Posterior cingulate gyrus (tissue), 11 donors: ENCODE measurements around the gene MMP21.

Experiments used
- DNase-seq, 10 donors: peaks; one replicate each; pipeline versions ENCODE4 v3.0.0 to v3.0.0-alpha.2; 2020 to 2021; ENCODE audit warnings: mixed read lengths in 3 of 10
- intact Hi-C: fragments of 100-400 bp; cut with DNase I; formaldehyde crosslinking; loops from one replicate; pipeline ENCODE4 v1.15.1; 2023

Gene MMP21

DNA sequence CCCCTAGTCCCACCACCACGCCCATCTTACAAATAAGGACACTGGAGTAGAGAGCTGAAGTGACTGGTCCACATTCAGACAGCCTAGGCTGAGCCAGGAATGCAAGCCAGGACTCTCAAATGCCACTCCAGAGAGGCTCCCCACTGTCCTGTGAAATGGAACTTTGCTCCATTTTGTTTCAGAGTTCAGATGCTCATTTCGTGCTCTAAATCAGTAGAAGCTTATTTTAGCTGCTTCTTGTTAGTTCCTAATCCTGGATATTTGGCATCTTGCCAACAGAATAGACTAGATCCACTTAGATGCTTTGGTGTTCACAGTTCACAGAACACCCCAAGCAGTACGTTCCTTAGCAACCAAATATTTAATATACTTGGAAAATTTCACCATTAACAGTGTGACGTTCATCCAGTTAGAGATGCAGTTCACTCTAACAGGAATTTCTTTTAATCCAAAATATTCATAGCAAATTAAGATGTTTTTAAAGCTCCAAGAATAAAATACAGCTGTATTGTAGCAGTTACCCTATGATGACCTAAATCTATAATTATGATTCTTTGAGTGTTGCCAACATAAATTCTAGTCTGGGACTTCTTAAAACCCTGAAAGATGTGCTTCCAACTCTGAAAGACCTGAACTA, 7.3 kb downstream of the MMP21 start:
- intact Hi-C loops, result no loop called here
- peak in 1 of 10 donors; percentile 22 for DNase-seq

DNA sequence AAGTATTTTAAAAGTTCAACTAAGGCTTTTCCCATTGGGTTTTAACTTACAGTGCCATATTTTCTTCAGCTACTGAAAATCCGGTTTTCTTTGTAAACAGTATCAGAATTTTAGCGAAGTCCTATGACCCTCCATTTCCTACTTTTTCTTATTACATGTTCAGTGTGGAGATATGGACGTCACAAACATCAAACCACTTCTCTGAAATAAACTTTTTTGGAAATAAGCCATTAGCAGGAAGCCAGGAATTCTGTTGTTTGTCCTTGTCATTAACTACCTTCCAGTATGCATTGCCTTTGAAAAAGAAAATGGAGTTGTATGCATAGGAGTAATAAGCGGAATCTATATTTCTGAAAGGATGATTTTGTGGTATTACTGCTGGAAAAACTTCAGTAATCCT, 9.1 kb downstream of the MMP21 start:
- no peak for DNase-seq
- intact Hi-C loops, result no loop called here

DNA sequence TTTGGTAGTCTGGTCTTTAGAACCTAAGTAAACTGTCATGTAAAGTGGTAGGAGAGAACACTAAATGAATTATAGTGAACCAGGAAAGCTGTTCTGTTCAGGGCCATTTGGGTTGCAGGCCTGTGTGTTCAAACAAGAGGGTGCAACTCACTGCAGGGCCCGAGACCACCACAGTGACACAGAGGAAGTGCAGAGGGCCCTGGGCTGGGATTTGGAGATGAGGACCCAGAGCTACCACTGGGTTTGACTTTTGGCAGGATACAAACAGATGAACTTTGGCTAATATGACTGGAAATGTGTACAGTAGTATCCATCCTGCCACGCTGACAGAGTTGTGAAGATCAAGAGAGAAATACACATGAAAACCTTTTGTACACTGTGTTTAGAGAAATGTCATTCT, 9.8 kb downstream of the MMP21 start:
- DNase-seq, result peak in 1 of 10 donors; percentile 58
- intact Hi-C loops, result no loop called here

DNA sequence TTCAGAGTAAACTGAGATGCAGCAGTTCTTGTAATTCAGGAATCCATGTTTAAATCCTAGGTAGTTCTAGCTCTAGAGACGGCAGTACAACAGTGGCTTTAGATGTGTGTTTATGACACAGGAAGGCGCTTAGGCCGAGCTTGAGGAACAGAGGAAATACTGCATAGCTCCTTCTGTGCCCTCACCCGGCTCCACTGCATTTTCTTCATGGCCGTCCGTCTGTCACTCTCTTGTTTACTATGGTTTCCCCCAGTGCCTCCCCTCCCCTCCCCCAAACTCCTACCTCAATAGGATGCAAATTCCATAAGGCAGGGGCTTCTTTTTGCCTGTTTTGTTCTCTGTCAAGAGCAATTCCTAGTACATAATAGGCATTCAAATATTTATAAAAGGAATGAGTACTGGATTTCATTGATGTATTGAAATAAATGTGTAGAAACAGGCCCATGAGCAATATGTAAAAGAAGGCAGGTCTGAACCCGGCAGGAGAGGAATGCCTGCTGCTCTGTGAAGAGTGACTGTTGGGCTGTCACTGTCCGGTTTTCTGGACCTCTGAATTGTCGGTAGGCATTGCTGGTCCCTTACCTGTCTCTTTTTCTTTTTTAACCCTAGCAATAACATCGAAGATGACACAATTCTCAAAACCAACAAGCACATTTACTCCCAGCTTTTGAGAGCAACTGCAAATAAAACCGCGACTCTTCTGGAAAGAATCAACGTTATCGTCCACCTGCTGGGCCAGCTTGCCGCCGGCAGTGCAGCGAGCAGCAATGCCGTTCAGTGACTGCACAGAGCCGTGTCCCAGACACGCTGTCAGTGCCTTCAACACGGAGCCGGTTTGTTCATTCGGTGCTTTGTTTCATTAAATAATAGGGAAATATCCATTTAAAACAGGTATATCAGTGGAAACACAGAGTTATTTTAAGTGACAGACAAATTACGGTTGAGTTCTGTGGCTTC, 12.7 kb downstream of the MMP21 start:
- intact Hi-C loops, result no loop called here
- peak in 1 of 10 donors; percentile 53 for DNase-seq

DNA sequence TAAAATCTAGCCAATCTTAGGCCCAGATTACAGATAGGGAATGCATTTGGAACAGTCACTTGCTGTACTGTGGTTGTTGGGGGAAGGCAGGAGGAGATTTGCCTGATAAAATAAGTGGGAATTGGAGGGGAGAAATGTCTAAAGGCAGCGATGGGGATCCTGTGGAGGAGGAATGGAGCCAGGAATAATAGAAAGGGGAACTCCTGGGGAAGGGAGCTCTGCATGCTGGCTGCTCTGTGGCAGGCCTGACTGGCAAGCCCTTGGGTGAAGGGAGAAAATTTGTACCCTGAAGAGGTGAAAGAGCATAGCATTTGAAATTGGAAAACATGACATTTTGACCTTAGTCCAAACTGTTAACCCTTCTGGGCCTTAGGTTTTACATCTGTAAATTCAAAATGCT, 13.7 kb downstream of the MMP21 start:
- DNase-seq, result no peak
- intact Hi-C loops, result no loop called here

DNA sequence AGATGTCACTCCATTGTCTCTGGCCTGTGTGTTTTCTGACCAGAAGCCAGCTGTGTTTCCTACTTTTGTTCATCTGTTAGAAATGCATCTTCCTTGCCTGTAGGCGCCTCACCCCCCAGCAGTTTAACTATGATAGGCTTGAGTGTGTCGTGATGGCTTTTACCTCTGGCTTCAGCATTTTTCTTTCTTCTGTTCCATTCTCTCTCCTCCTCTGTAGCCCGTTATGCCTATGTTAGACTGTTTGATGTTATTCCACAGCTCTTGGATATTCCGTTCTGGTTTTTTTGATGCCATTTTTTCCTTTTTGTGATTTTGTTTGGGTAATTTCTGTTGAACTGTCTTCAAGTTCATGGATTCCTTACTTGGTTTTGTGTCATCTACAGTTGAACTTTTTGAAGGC, 17.9 kb downstream of the MMP21 start:
- DNase-seq, result no peak
- intact Hi-C loops, result no loop called here

DNA sequence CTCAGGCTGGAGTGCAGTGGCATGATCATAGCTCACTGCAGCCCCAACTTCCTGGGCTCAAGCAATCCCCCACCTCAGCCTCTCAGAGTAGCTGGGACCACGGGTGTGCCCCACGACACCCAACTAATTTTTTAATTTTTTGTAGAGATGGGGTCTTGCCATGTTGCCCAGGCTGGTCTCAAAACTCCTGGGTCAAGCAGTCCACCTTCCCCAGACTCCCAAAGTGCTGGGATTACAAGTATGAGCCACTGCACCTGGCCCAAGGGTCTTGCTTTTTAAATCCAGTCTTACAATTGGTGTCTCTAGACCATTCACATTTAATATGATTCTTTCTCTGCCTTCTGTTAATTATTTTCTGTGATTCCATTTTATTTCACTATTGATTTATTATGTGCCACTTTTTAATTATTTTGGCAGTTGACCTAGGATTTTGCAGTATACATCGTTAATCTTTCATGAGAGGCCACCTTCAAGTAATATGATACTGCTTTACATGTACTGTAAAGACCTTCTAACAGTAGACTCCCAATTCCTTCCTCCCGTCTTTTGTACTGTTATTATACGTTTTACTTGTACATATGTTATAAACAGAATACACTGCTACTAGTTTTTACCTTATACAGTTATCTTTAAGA, 18.7 kb downstream of the MMP21 start:
- intact Hi-C loops, result no loop called here
- no peak for DNase-seq

DNA sequence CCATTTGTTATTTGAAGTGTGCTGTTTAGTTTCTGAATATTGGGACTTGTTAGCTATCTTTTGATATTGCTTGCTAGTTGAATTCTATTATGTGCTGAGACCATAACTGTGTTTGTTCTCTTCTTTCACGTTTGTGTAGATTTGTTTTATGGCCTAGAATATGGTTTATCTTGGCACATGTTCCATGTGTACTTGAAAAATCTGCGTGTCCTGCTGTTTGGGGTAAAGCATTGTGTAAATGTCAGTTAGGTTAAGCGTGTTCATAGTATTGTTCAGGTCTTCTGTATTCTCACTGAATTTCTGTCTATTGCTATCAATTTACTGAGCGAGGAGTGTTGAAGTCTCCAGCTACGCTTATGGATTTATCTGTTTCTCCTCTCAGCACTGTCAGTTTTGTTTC, 19.4 kb downstream of the MMP21 start:
- no peak for DNase-seq
- intact Hi-C loops, result no loop called here

DNA sequence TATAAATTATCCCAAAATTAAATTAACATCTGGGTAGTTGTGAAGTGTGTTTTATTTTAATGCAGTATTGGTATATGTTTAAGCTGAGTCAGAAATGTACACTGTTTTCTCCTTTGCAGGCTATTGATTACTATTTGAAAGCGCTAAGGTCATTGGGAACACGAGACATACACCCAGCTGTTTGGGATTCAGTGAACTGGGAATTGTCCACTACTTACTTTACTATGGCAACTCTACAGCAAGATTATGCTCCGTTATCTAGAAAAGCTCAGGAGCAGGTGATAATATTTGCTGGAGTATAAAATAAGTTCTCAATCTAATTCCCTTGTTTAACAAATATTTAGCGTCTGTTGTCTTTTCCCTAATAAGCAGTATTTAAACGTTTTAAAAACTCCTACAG, 28.2 kb downstream of the MMP21 start:
- intact Hi-C loops, result no loop called here
- DNase-seq, result no peak

DNA sequence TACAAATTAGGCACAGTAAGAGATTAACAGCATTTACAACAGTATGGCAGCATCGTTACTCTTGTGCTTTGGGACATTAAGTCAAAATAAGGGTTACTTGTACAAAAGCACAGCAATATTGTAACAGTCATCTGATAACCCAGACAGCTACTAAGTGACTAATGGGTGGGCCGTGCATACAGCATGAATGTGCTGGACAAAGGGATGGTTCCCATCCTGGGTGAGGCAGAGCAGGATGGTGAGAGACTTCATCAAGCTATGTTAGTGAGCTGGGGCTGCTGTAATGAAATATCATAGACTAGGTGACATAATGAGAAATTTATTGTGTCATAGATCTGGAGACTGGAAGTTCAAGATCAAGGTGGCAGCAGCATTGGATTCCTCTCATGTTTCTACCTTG, 30.7 kb downstream of the MMP21 start:
- DNase-seq, result no peak

DNA sequence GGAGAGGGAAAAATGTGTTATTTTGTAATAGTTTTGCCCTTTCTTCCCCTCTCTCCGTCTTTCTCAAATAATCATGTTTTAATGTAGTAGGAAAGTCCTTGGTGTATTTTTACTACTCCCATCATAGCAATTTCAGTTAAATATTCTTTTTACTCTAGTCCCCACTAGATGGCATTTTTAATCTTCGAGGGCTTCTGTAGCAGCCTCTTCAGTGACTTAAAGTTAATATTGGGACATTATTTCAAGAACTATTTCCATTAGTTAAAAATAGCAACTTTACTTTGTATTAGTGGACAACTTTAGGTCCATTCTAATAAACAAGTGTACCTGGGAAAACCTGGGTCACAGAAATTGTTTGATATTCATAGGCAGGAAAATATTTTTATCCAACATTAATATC, 33.2 kb downstream of the MMP21 start:
- intact Hi-C loops, result no loop called here
- no peak for DNase-seq

More for the DNA sequence above, 30.7 kb downstream of the MMP21 start:
- intact Hi-C loops, result no loop called here

DNA sequence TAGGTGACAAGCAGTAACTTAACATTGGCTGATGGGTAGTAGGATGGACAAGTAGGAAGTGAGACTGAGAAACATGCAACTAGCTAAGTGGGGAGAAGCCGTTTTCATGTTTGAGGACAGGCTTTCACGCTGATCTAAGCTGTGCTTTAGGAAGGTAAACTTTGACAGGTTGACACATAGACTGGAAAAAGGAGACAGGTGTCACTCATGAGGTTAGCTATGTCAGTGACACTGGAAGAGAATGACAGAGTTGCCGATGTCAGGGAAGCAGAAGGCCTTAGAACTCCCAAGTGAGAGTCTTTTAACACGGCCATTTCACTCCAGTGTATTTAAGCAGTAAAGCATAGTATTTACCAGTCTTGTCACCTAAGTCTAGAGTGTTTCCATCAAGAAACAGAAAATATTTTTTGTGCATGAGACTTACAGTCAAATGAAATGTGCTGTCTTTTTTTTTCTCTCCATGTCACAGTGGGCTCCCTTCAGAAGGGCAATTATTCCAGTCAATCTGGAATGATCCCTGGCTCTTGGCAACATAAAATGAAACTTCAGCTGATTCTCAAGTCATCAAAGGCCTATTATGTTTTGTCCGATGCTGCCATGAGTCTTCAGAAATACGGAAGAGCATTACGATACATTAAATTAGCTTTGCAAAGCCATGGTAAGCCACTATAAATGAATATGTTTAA, 35.5 kb downstream of the MMP21 start:
- no peak for DNase-seq
- intact Hi-C loops, result no loop called here

DNA sequence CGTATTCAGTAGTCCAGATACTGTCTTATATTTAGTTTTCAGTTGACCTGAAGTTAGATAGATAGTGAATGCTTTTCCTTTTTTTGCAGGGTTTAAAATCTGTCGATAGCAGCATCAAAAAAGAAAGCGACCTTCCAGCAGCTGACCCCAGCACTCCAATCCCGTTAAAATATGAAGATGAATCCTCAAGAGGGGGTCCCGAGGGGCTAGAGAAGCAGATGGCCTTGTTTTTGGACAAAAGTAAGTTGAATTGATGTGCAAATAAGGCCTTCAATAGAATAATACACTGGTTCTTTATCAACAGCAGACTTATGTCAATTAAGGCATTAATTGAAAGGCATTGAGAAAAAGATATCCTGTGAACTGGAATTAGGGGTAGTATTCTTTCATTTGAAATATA, 37.4 kb downstream of the MMP21 start:
- intact Hi-C loops, result no loop called here

DNA sequence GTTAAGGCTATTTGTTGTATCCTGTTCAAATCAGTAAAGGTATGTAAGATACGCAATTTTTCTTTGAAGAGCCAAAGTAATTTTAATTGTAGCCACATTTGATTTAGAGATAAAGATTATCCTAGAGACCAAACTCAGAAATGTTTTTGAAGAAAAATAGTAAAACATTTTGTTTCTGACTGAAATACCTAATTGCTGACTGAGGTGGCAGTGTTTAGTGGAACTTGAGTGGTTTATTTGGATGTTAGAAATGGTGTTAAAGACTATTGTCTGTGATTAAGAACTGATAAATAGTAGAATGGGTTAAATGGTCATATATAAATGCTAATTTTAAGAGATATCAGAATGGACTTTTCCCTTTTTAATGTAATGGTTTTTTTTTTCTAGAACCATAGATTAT, 40.8 kb downstream of the MMP21 start:
- DNase-seq, result no peak
- intact Hi-C loops, result no loop called here

More for the DNA sequence above, 37.4 kb downstream of the MMP21 start:
- no peak for DNase-seq

DNA sequence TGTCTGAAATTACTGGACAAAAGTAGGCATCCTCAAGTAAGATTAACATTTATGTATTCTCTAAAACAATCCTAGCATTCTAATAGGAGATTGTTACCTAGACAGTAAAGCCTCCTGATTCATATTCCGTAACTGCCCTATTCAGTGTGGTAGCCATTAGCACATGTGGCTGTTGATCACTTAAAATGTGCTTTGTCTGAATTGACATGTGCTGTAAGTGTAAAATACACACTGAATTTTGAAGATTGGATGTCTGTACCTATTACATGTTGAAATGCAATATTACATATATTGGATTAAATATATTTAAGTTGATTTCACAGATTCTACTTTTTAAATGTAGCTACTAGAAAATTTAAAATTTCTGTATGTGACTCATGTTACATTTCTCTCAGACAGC, 41.5 kb downstream of the MMP21 start:
- intact Hi-C loops, result no loop called here
- no peak for DNase-seq

DNA sequence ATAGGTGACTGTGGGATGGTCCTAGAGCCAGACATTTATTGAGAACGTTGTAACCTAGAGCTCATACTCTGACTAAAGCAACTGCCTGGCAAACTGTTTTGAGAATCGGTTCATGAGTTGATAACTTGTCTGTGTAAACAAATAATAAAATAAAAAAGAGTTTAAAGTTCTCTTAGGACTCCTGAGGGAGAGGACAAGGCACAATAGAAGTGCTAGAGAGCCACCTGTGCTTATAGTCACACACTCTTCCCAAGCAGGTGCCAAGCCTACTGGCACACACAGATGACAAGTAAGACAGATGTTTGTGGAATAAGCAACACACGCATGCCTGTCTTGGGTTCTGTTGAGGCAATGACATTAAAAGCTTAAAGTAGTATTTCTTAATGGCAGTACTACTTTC, 48.2 kb downstream of the MMP21 start:
- no peak for DNase-seq
- intact Hi-C loops, result loop anchor here (10.0 kb wide), 1 partner anchor 97 kb away; the partner anchor contains the start of genes BCCIP and UROS

DNA sequence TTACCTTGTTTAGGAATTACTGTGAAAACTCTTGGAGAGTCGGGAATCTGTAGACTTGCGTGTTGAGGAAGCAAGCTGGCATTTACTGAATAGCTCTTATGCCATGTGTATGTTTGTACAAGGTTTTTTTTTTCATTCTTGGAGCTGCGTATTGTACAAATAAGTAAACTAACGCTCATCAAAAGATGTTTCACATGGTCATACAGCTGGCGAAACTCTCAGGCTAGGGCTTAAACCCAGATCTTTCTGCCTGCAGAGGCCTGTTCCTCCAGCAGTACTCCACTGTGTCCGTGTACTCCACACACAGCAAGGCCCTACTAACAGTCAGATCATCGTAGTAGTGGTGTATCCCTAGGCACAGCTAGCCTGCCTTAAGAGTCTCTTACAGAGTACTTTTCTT, 48.7 kb downstream of the MMP21 start:
- DNase-seq, result no peak
- intact Hi-C loops, result loop anchor here (10.0 kb wide), 1 partner anchor 98 kb away; the partner anchor contains the start of genes BCCIP and UROS

DNA sequence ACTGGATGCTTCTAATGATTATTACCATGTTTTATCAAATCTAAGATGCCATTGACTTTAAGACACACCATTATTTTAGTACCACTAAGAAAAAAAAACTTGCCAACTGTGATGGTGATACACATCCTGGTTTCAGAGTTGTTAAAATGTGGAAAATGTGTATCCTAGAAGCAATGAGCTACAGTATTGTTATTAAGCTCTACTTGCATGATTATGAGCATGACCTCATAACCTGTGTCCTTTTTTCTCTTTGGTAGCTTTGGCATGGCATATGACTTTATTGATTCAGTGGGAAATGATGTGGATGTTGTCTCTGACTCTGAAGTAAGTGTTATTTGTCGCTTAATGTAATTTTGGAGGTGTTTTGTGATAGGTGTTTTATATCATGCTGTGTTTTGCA, 52.8 kb downstream of the MMP21 start:
- intact Hi-C loops, result loop anchor here (10.0 kb wide), 1 partner anchor 102 kb away; the partner anchor contains the start of genes BCCIP and UROS

DNA sequence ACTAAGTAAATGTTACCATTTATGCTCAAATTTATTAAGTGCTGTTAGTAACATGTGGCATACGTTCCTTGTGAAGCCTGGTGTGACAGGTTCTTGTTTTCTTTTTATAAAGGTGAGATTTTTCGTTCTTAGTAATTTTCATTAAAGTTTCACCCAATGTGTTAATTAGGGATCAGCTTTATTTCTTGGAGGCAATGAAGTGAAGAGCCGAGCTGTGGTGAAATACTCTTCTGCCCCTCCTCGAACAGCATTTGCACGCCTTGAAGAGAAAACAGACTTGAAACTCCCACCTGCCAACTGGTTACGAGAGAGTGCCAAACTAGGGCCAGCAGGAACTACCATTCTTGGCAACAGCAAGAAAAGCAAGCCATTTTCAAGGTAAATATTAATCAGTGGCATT, 54.6 kb downstream of the MMP21 start:
- DNase-seq, result no peak
- intact Hi-C loops, result loop anchor here (10.0 kb wide), 1 partner anchor 104 kb away; the partner anchor contains the start of genes BCCIP and UROS

More for the DNA sequence above, 52.8 kb downstream of the MMP21 start:
- DNase-seq, result no peak

DNA sequence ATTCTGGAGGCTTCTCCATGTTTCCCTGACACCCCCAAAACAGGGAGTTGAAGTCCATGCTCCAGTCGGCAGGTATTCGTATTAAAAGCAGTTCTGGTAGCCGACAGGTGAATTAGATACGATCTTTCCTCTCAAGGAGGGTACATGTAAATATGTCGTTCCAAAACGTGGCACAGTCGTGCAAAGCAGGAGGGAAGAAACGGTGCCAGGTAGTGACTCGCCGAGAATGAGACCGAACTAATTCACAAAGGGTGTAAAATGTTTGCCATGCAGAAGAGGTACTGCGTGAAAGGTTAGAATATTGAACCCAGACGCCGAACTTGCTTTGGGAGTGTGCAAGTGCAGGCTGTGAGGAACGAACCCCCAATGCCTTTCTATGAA, 55.6 kb downstream of the MMP21 start:
- intact Hi-C loops, result loop anchor here (10.0 kb wide), 1 partner anchor 105 kb away; the partner anchor contains the start of genes BCCIP and UROS
- no peak for DNase-seq
